Activated CD8-positive, alpha-beta T cell treated with anti-CD3 and anti-CD28 coated beads for 36 hours (primary cell): Measurements from ENCODE around the gene SDHB. TPM values are rescaled to one million over a fixed set of nuclear protein-coding genes. Genes with fewer than 3 reads are reported as not detected.

ENCODE experiments used
- ATAC-seq: fragments of 200-7000 bp; cut with Tn5 transposase; one replicate; pipeline ENCODE4 v1.10.0; 2021; ENCODE audit warnings: mild to moderate bottlenecking, moderate library complexity
- CTCF ChIA-PET: fragments of 350-600 bp; sonication (Branson Sonifier 250); formaldehyde crosslinking; loops from one replicate; lab custom pipeline; 2021; ENCODE audit warnings: antibody characterized with exemption; lab: Charles Lee
- POLR2A ChIA-PET: fragments of 350-600 bp; sonication (Branson Sonifier 250); formaldehyde crosslinking; loops from one replicate; lab custom pipeline; 2021; ENCODE audit warnings: antibody characterized with exemption; lab: Charles Lee
- DNase-seq: peaks from one replicate; pipeline ENCODE4 v3.0.0-alpha.2; 2020
- H3K27ac Mint-ChIP-seq: one replicate; pipeline ENCODE4 v1.8.0; 2021; ENCODE audit warnings: mild to moderate bottlenecking, mixed read lengths
- H3K27me3 Mint-ChIP-seq: one replicate; pipeline ENCODE4 v1.8.0; 2021; ENCODE audit warnings: mixed read lengths
- H3K36me3 Mint-ChIP-seq: one replicate; pipeline ENCODE4 v1.8.0; 2021; ENCODE audit warnings: low read depth, mixed read lengths
- H3K4me1 Mint-ChIP-seq: one replicate; pipeline ENCODE4 v1.8.0; 2021; ENCODE audit warnings: low read depth, mixed read lengths
- H3K4me3 Mint-ChIP-seq: one replicate; pipeline ENCODE4 v1.8.0; 2021; ENCODE audit warnings: mild to moderate bottlenecking, moderate library complexity, mixed read lengths
- H3K9me3 Mint-ChIP-seq: one replicate; pipeline ENCODE4 v1.8.0; 2021; ENCODE audit warnings: mixed read lengths
- intact Hi-C: fragments of 100-400 bp; cut with micrococcal nuclease; formaldehyde crosslinking; loops from one replicate; pipeline ENCODE4 v1.10.0; 2022
- total RNA-seq, 2 experiments: library from RNA; stranded (reverse); gene quantifications; one replicate each; pipeline ENCODE4 v1.2.3, GENCODE V29; 2021
- TF ChIP-seq, protein P1 (sequence below): fragments of 200-600 bp; IDR thresholded peaks from one replicate; pipeline ENCODE4 v1.8.0; 2022; ENCODE audit warnings: antibody characterized with exemption, mild to moderate bottlenecking

Gene SDHB
- total RNA-seq, 2 experiments from 2014 or later = 135 to 148 TPM

DNA sequence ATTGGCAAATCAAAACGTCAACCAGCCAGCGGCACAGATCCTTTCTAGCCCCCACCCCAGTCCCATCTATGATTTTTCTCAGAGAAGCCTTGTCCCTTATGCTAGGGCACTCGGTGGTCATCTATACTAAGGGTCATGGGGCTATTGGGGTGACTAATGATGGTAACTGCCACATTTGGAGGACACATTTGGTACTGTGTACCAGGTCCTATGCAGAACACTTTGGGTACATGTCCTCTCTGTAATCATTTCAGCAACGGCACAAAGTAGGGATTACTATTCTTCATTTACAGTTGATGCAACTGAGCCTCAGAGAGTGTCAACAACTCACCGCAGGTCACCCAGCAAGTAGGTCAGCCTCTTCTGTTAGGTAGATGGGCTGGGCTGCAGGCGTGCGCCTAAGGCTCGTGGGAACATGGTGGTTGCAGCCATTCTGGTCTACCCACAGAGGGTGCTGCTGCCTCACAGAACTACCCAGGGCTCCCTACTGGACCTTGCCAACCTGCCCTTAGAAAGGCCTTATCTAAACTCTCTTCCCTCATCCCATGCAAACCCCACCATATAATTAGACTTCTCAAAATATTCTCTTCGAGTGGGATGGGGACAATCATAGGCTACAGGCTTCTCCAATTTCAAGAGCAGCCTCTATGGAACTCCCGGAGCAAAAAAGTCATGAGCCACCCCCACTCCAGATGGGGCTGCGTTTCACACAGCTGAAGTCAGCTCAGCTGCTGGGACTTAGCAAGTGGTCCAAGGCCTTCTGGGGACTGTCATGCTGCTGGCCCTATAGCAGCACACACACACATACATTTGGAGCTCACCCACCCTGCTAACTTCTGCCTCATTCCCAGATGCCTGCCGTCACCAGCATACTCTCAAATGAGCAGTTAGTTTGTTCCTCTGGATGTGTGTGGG, 5.8 kb upstream of the SDHB start:
- Mint-ChIP-seq H3K36me3 (no peaks in the 10 kb centered on the region), H3K4me3 (no peak overlapping the region), H3K9me3 (no peaks in the 10 kb centered on the region), H3K27me3 (no peaks in the 10 kb centered on the region), H3K4me1 (peaks cover 4% of the 10 kb centered on the region), H3K27ac (no peak overlapping the region)
- ATAC-seq (peak; percentile 95), DNase-seq (peak; percentile 52)
- ChIA-PET CTCF (interaction anchor here (1.2 kb wide), 1 partner anchor 59 kb away, joined by 3 read pairs; no protein-coding TSS in a partner anchor), POLR2A (no interaction called here)
- TF ChIP-seq, protein P1, sequence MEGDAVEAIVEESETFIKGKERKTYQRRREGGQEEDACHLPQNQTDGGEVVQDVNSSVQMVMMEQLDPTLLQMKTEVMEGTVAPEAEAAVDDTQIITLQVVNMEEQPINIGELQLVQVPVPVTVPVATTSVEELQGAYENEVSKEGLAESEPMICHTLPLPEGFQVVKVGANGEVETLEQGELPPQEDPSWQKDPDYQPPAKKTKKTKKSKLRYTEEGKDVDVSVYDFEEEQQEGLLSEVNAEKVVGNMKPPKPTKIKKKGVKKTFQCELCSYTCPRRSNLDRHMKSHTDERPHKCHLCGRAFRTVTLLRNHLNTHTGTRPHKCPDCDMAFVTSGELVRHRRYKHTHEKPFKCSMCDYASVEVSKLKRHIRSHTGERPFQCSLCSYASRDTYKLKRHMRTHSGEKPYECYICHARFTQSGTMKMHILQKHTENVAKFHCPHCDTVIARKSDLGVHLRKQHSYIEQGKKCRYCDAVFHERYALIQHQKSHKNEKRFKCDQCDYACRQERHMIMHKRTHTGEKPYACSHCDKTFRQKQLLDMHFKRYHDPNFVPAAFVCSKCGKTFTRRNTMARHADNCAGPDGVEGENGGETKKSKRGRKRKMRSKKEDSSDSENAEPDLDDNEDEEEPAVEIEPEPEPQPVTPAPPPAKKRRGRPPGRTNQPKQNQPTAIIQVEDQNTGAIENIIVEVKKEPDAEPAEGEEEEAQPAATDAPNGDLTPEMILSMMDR = peak; percentile 36
- intact Hi-C loops = no loop called here

DNA sequence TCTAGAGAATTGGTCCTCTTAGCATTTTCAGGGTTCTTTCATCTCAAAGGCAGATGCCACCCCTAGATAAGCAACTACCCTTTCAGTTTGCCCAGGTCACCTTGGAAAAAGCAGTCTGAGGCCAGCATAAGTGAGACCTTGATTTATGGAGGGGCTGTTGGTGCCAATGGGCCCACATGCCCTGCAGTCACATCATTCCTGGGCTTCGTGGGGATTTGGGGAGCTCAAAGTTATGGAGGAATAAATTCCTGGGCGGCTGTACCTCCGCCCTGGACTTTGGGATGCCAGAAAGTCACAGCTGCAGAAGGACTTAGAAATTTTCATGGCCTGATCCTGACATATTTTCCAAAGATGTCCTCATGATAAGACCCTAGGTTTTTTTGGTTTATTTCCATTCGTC, 2.7 kb upstream of the SDHB start:
- no peak for ATAC-seq
- Mint-ChIP-seq H3K27ac (no peak overlapping the region), H3K4me1 (peaks cover 11% of the 10 kb centered on the region), H3K4me3 (no peak overlapping the region), H3K36me3 (peaks cover 2% of the 10 kb centered on the region), H3K9me3 (no peaks in the 10 kb centered on the region), H3K27me3 (no peaks in the 10 kb centered on the region)
- ChIA-PET CTCF (no interaction called here), POLR2A (interaction anchor here (0.7 kb wide), 1 partner anchor 343 kb away, joined by 3 read pairs; no protein-coding TSS in a partner anchor)
- no peak for DNase-seq
- intact Hi-C loops = no loop called here
- TF ChIP-seq, protein P1 = no peak

DNA sequence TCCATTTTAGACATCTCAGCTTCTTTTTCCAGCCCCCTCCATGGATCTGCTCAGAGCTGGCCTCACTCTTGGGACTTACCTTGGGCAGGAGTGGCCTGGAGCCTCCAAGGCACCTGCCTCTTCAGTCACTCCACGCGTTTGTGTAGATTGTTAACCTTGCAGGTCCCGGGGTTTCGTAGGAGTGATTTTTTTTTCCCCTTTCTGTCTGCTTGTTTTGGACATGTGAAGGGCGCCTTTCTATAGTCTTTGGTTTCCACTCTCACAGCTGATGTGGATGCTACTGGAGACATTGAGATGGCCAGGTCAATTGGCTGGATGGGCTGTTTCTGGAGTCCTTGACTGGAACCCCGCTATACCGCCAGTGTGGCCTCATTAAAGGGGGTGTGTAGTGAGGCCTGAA, 2.0 kb upstream of the SDHB start:
- Mint-ChIP-seq H3K27me3 (no peaks in the 10 kb centered on the region), H3K4me3 (no peak overlapping the region), H3K9me3 (no peaks in the 10 kb centered on the region), H3K27ac (peak overlapping the region; percentile 10), H3K36me3 (peaks cover 10% of the 10 kb centered on the region), H3K4me1 (peaks cover 19% of the 10 kb centered on the region)
- DNase-seq (no peak), ATAC-seq (no peak)
- TF ChIP-seq, protein P1 = no peak
- intact Hi-C loops = no loop called here
- CTCF ChIA-PET = interaction anchor here (1.2 kb wide), 1 partner anchor 19 kb away, joined by 3 read pairs; no protein-coding TSS in a partner anchor
- POLR2A ChIA-PET = no interaction called here

DNA sequence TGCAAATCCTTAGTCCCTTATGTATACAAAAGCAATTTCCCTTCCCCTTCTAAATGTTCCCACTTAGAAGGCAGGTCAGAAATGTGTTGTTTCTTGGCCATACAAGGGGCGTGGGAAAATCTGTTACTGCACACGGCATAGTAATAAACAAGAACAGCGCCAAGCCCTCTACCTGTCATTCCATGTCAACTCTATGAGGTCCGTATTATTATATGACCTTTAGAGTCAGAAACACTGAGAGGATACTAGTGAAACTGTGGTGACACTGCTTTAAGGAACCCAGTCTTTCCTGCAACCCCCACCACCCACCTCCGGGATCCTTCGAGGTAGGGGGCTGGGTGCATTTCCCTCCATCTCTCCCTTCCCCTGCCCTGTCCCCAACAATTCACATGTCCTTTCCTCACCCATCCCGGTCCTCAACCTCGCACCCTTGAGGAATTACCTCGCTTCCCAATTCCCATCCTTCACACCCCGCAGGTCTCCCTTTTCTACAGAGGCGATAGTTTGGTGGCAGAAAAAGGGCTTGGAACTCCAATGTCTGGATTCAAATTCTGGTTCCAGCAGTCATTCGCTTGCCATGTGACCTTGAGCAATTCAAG, 647 bp downstream of the SDHB start:
- TF ChIP-seq, protein P1 = no peak
- intact Hi-C loops = no loop called here
- ATAC-seq (no peak), DNase-seq (no peak)
- Mint-ChIP-seq H3K36me3 (peaks cover 13% of the 10 kb centered on the region), H3K27ac (peak overlapping the region; percentile 97), H3K9me3 (no peaks in the 10 kb centered on the region), H3K4me1 (peaks cover 22% of the 10 kb centered on the region), H3K4me3 (peak overlapping the region; percentile 94), H3K27me3 (no peaks in the 10 kb centered on the region)
- ChIA-PET POLR2A (no interaction called here), CTCF (interaction anchor here (0.8 kb wide), 1 partner anchor 93 kb away, joined by 3 read pairs; no protein-coding TSS in a partner anchor)
